Nephron (organoid): ENCODE data around the gene CHRM4.
A peak's percentile ranks its signal among the peaks of the same experiment; 100 is the strongest.

Experiments
- H3K27ac Mint-ChIP-seq, 3 experiments: 2 replicates each; pipeline ENCODE4 v1.8.0; 2020; ENCODE audit warnings: mixed read lengths in 3 of 3, mild to moderate bottlenecking in 2 of 3, moderate library complexity in 1 of 3
- H3K27me3 Mint-ChIP-seq: 2 replicates; pipeline ENCODE4 v1.8.0; 2021; ENCODE audit warnings: low read depth, mild to moderate bottlenecking, moderate library complexity, mixed read lengths
- H3K36me3 Mint-ChIP-seq: 2 replicates; pipeline ENCODE4 v1.8.0; 2020; ENCODE audit warnings: low read depth, mixed read lengths
- H3K4me1 Mint-ChIP-seq: 2 replicates; pipeline ENCODE4 v1.8.0; 2020; ENCODE audit warnings: mixed read lengths
- H3K4me3 Mint-ChIP-seq, 3 experiments: 2 replicates each; pipeline ENCODE4 v1.8.0; 2020; ENCODE audit warnings: mild to moderate bottlenecking in 3 of 3, mixed read lengths in 3 of 3, moderate library complexity in 2 of 3
- H3K9me3 Mint-ChIP-seq: 2 replicates; pipeline ENCODE4 v1.8.0; 2020; ENCODE audit warnings: mixed read lengths
- TF ChIP-seq, protein P1 (sequence below), 3 experiments: fragments of 200-600 bp; sonication (generic); IDR thresholded peaks; one replicate each; pipeline ENCODE4 v1.5.0; 2021; ENCODE audit warnings: antibody characterized with exemption in 3 of 3; ENCODE audit not compliant: unreplicated experiment in 3 of 3

CHRM4 gene

DNA sequence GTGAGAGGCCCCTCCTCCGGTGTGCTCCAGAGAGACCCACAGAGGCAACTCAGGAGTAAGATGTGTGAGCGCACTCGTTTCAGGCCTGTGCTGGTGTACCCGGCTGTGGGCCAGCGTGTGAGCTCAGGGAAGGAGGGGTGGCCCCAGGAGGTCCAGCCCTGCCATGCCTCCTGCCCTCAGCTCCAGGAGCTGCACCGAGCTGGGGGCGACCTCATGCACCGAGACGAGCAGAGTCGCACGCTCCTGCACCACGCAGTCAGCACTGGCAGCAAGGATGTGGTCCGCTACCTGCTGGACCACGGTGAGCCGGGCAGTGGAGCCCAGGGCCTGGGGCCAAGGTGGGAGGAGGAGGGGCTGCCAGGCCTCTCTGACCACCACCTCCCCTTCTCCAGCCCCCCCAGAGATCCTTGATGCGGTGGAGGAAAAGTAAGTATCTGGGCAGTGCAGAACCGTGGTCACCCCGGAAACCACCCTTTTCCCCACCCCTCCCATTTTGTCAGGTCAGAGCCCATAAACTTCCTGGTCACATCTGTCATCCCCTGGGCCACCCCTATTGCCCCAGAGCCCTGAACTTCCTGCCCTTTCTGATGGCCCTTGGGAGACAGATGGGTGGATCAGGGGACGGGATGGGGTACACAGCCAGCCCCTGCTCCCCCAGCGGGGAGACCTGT is 12.6 kb downstream of the CHRM4 start:
- H3K27ac Mint-ChIP-seq, result peak overlapping the region in 2 of 3 experiments; percentile 76 to 91
- H3K4me3 Mint-ChIP-seq, result peak overlapping the region; percentile 77 to 82 (median 80)
- H3K27me3 Mint-ChIP-seq, result no peaks in the 10 kb centered on the region
- no peaks in the 10 kb centered on the region for H3K4me1 Mint-ChIP-seq
- no peaks in the 10 kb centered on the region for H3K9me3 Mint-ChIP-seq
- peaks cover 21% of the 10 kb centered on the region for H3K36me3 Mint-ChIP-seq
- TF ChIP-seq, protein P1, sequence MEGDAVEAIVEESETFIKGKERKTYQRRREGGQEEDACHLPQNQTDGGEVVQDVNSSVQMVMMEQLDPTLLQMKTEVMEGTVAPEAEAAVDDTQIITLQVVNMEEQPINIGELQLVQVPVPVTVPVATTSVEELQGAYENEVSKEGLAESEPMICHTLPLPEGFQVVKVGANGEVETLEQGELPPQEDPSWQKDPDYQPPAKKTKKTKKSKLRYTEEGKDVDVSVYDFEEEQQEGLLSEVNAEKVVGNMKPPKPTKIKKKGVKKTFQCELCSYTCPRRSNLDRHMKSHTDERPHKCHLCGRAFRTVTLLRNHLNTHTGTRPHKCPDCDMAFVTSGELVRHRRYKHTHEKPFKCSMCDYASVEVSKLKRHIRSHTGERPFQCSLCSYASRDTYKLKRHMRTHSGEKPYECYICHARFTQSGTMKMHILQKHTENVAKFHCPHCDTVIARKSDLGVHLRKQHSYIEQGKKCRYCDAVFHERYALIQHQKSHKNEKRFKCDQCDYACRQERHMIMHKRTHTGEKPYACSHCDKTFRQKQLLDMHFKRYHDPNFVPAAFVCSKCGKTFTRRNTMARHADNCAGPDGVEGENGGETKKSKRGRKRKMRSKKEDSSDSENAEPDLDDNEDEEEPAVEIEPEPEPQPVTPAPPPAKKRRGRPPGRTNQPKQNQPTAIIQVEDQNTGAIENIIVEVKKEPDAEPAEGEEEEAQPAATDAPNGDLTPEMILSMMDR (IDR thresholded peaks at IDR 0.05; ENCODE audit: unreplicated experiment in 3 of 3), result no peak

GRCh38 chr11:46378296-46378695 is 13.3 kb downstream of the CHRM4 start:
- Mint-ChIP-seq H3K4me3 (no peak overlapping the region), H3K36me3 (peaks cover 15% of the 10 kb centered on the region), H3K4me1 (no peaks in the 10 kb centered on the region), H3K27ac (peak overlapping the region in 1 of 3 experiments; percentile 91), H3K9me3 (no peaks in the 10 kb centered on the region), H3K27me3 (no peaks in the 10 kb centered on the region)
- TF ChIP-seq, protein P1 (IDR thresholded peaks at IDR 0.05; ENCODE audit: unreplicated experiment in 3 of 3), result no peak

DNA sequence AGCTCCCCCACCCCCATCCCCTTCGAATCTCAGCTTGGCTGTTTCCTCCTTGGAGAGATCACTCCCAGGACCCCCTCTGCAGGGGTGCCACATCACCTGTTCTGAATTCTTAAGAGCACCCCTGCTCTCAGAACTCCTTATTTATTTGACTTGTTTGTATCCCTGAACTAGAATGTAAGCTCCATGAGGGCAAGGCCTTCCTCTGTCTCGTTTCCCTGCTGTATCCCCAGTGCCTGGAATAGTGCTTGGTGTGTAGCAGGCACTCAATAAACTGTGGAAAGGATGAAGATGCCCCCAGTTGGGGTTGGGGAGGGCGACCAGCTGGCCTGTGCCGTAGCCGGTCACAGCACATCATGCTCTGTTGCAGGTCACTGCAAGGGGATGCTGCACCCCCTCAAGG is 13.7 kb downstream of the CHRM4 start:
- H3K4me3 Mint-ChIP-seq, result no peak overlapping the region
- H3K36me3 Mint-ChIP-seq, result peaks cover 14% of the 10 kb centered on the region
- H3K27me3 Mint-ChIP-seq, result no peaks in the 10 kb centered on the region
- H3K4me1 Mint-ChIP-seq, result no peaks in the 10 kb centered on the region
- H3K27ac Mint-ChIP-seq, result no peak overlapping the region
- TF ChIP-seq, protein P1 (IDR thresholded peaks at IDR 0.05; ENCODE audit: unreplicated experiment in 3 of 3), result no peak
- H3K9me3 Mint-ChIP-seq, result no peaks in the 10 kb centered on the region

GRCh38 chr11:46377290-46377689 is 14.3 kb downstream of the CHRM4 start:
- Mint-ChIP-seq H3K27ac (no peak overlapping the region), H3K4me3 (no peak overlapping the region), H3K9me3 (no peaks in the 10 kb centered on the region), H3K4me1 (no peaks in the 10 kb centered on the region), H3K27me3 (no peaks in the 10 kb centered on the region), H3K36me3 (peaks cover 14% of the 10 kb centered on the region)
- TF ChIP-seq, protein P1 (IDR thresholded peaks at IDR 0.05; ENCODE audit: unreplicated experiment in 3 of 3), result no peak

- H3K27ac Mint-ChIP-seq, result no peak overlapping the region
- no peak overlapping the region for H3K4me3 Mint-ChIP-seq
- H3K36me3 Mint-ChIP-seq, result peaks cover 14% of the 10 kb centered on the region
- H3K9me3 Mint-ChIP-seq, result no peaks in the 10 kb centered on the region
- H3K27me3 Mint-ChIP-seq, result no peaks in the 10 kb centered on the region
- TF ChIP-seq, protein P1 (IDR thresholded peaks at IDR 0.05; ENCODE audit: unreplicated experiment in 3 of 3), result no peak
- H3K4me1 Mint-ChIP-seq, result no peaks in the 10 kb centered on the region
These were observed 15.1 kb downstream of the CHRM4 start for GRCh38 chr11:46376258-46377050.
